ENCODE data around the gene RASA3. TPM values are rescaled to one million over a fixed set of nuclear protein-coding genes. Genes with fewer than 3 reads are reported as not detected.
A peak's percentile ranks its signal among the peaks of the same experiment; 100 is the strongest.

Gene RASA3
- total RNA-seq, 1 donor from 2014 or later: 41.1 TPM

DNA sequence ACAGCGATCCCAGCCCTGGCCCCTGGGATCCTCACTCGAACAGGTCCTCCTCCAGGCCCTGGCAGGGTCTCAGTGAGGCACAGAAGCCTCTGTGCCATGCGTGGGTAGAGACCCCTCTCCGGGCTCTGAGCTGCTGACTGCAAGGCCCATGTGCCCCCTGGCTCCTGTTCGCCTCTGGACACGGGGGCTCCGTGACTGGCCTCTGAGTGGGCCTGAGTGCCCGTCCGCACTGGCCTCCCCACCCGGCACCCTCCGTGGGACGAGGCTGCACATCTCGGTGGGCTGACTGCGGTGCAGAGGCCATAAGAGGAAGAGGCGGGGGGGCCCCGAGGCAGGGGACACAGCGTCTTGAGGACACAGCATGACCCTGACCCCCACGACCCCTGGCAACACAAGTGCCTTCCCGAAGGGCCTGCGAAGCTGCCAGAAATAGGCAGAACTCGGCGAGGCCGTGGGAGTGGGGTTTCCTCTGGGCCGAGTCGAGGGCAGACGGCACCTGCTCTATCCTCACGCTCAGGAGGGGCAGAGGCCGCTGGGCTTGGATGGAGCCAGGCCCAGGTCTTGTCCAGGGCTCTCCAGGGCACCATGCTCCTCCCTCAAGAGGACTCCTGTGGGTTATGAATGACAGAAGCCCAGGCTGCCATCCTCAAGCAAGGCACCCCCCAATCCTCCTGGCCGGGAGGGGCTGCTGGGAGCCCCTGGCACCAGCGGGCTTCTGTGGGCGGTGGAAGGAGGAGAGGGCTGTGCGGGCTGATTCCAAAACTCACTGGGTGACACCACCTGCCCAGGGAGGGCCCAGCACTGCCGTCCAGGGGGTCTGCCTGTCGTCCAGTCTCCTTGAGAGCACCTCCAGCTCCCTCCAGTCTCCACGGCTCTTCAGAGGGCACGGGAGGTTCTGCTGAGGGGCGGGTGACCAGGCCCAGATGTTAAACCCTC is 52.6 kb downstream of the RASA3 start:
- Histone ChIP-seq H3K79me2 (ENCODE audit: insufficient read depth, low read length) (peaks cover 84% of the 10 kb centered on the region), H4K20me1 (ENCODE audit: insufficient read depth, low read length) (peaks cover 80% of the 10 kb centered on the region), H3K9me3 (ENCODE audit: insufficient read depth, low read depth, low read length) (no peaks in the 10 kb centered on the region), H3K4me2 (ENCODE audit: low read length) (no peak overlapping the region), H3K27me3 (ENCODE audit: insufficient read depth, low read length) (no peaks in the 10 kb centered on the region), H3K27ac (ENCODE audit: low read depth, low read length) (no peak overlapping the region), H2AFZ (ENCODE audit: low read depth, low read length) (no peak overlapping the region), H3K36me3 (ENCODE audit: insufficient read depth, low read length) (no peaks in the 10 kb centered on the region), H3K9ac (ENCODE audit: low read length) (no peak overlapping the region), H3K4me3 (ENCODE audit: insufficient read depth, low read depth, low read length) (no peak overlapping the region), H3K4me1 (ENCODE audit: insufficient read depth, low read length) (peaks cover 20% of the 10 kb centered on the region)
- TF ChIP-seq, protein P1, sequence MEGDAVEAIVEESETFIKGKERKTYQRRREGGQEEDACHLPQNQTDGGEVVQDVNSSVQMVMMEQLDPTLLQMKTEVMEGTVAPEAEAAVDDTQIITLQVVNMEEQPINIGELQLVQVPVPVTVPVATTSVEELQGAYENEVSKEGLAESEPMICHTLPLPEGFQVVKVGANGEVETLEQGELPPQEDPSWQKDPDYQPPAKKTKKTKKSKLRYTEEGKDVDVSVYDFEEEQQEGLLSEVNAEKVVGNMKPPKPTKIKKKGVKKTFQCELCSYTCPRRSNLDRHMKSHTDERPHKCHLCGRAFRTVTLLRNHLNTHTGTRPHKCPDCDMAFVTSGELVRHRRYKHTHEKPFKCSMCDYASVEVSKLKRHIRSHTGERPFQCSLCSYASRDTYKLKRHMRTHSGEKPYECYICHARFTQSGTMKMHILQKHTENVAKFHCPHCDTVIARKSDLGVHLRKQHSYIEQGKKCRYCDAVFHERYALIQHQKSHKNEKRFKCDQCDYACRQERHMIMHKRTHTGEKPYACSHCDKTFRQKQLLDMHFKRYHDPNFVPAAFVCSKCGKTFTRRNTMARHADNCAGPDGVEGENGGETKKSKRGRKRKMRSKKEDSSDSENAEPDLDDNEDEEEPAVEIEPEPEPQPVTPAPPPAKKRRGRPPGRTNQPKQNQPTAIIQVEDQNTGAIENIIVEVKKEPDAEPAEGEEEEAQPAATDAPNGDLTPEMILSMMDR (IDR thresholded peaks at IDR 0.05; ENCODE audit: insufficient read depth, low read depth, low read length): no peak
- TF ChIP-seq EZH2 (IDR thresholded peaks at IDR 0.05; ENCODE audit: insufficient read depth, low read length): no peak
- Mint-ChIP-seq H3K27ac (ENCODE audit: unreplicated experiment) (no peak overlapping the region), H3K36me3 (ENCODE audit: low read depth, unreplicated experiment) (peaks cover 28% of the 10 kb centered on the region), H3K9me3 (ENCODE audit: unreplicated experiment) (no peaks in the 10 kb centered on the region), H3K27me3 (ENCODE audit: low read depth, unreplicated experiment) (no peaks in the 10 kb centered on the region), H3K4me1 (ENCODE audit: low read depth, unreplicated experiment) (peaks cover 9% of the 10 kb centered on the region), H3K4me3 (ENCODE audit: unreplicated experiment) (no peak overlapping the region)
- FAIRE-seq: no peak
- DNase-seq (ENCODE audit: low read depth): no peak

DNA sequence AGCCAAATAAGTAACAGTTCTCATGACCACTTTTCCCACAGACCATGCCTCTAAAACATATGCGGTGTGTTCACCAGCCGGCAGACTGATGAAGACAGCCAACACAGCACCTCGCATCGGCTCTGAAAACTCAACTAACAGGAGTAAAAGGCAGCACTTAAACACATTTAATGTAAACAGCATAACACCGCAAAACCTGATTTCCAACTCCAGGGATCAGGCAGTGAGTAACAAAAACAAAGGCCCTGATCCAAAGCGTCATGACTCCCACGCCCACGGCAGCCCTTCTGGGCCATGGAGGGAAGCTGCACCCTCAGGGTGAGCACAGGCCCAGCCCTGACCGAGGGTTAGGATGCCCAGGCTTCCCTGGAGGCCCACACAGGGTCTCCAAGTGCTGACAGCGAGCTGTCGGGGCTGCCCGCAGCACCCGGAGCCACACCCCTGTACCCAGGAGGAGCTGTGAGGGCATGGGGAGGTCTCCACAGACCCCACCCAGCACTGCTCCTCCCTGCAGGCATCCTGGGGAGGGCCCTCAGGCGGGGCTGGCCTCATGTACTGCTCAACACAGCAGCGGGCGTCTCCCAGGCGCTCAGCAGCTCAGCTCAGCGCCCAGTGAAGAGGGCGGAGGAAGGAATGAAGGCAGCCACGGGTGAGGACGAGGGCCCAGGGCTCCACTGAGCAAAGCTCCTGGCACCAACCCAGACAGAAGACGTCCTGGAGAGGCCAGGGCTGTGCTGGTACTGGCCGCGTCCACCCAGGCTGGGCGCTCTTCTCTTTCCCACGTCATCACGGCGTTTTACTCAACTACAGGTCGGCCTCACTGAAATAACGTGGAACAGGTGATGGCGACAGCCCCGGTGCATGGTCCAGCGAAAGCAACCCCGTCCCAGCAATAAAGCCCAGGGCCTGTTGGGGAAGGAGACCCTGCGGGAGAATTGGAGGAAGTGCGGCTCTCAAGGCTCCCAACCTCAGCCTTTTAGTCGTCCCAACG is 53.7 kb downstream of the RASA3 start:
- peak overlapping the region; percentile 51 for H3K9ac ChIP-seq (ENCODE audit: low read length)

More for the DNA sequence above, 53.7 kb downstream of the RASA3 start:
- Mint-ChIP-seq H3K4me3 (ENCODE audit: unreplicated experiment) (peak overlapping the region; percentile 42), H3K36me3 (ENCODE audit: low read depth, unreplicated experiment) (peaks cover 32% of the 10 kb centered on the region), H3K9me3 (ENCODE audit: unreplicated experiment) (no peaks in the 10 kb centered on the region), H3K4me1 (ENCODE audit: low read depth, unreplicated experiment) (peaks cover 12% of the 10 kb centered on the region), H3K27me3 (ENCODE audit: low read depth, unreplicated experiment) (no peaks in the 10 kb centered on the region), H3K27ac (ENCODE audit: unreplicated experiment) (peak overlapping the region; percentile 36)
- H3K36me3 ChIP-seq (ENCODE audit: insufficient read depth, low read length): peaks cover 6% of the 10 kb centered on the region
- no peak for FAIRE-seq
- H3K79me2 ChIP-seq (ENCODE audit: insufficient read depth, low read length): peaks cover 96% of the 10 kb centered on the region
- H3K4me3 ChIP-seq (ENCODE audit: insufficient read depth, low read depth, low read length): no peak overlapping the region
- no peaks in the 10 kb centered on the region for H3K9me3 ChIP-seq (ENCODE audit: insufficient read depth, low read depth, low read length)
- H3K27ac ChIP-seq (ENCODE audit: low read depth, low read length): peak overlapping the region; percentile 38
- peaks cover 20% of the 10 kb centered on the region for H3K4me1 ChIP-seq (ENCODE audit: insufficient read depth, low read length)
- H2AFZ ChIP-seq (ENCODE audit: low read depth, low read length): no peak overlapping the region
- peaks cover 91% of the 10 kb centered on the region for H4K20me1 ChIP-seq (ENCODE audit: insufficient read depth, low read length)
- no peaks in the 10 kb centered on the region for H3K27me3 ChIP-seq (ENCODE audit: insufficient read depth, low read length)
- DNase-seq (ENCODE audit: low read depth): peak; percentile 92
- TF ChIP-seq, protein P1 (IDR thresholded peaks at IDR 0.05; ENCODE audit: insufficient read depth, low read depth, low read length): no peak
- no peak for TF ChIP-seq EZH2 (IDR thresholded peaks at IDR 0.05; ENCODE audit: insufficient read depth, low read length)
- H3K4me2 ChIP-seq (ENCODE audit: low read length): peak overlapping the region; percentile 58

All from astrocyte (in vitro differentiated cells and primary cell).